Neural progenitor cell (in vitro differentiated cells): Measurements from ENCODE around the gene DISP3. TPM values are rescaled to one million over a fixed set of nuclear protein-coding genes. Genes with fewer than 3 reads are reported as not detected.
A peak's percentile ranks its signal among the peaks of the same experiment; 100 is the strongest.

Experiments used
- DNase-seq: peaks from one replicate; pipeline ENCODE4 v3.0.0-alpha.2; 2016; ENCODE audit warnings: low spot score
- H2AFZ ChIP-seq: fragments of 200-600 bp; sonication (generic); replicated peaks from 2 replicates; pipeline ENCODE4 v1.6.1; 2016; ENCODE audit warnings: antibody characterized with exemption
- H3F3A ChIP-seq: fragments of 200-600 bp; sonication (generic); 2 replicates; pipeline ENCODE4 v1.6.1; 2016; ENCODE audit warnings: antibody characterized with exemption, low read depth
- H3K27ac ChIP-seq: fragments of 200-600 bp; sonication (generic); 2 replicates; pipeline ENCODE4 v1.5.1; 2016; ENCODE audit warnings: mild to moderate bottlenecking
- H3K27me3 ChIP-seq: fragments of 200-600 bp; sonication (generic); 2 replicates; pipeline ENCODE4 v1.6.1; 2016; ENCODE audit warnings: mild to moderate bottlenecking, moderate library complexity
- H3K36me3 ChIP-seq: fragments of 200-600 bp; sonication (generic); 2 replicates; pipeline ENCODE4 v1.5.1; 2016
- H3K4me1 ChIP-seq: fragments of 200-600 bp; sonication (generic); 2 replicates; pipeline ENCODE4 v1.6.1; 2016; ENCODE audit warnings: mixed run types
- H3K4me2 ChIP-seq: fragments of 200-600 bp; sonication (generic); 2 replicates; pipeline ENCODE4 v1.6.1; 2016
- H3K4me3 ChIP-seq: fragments of 200-600 bp; sonication (generic); 2 replicates; pipeline ENCODE4 v1.5.1; 2016
- H3K79me2 ChIP-seq: fragments of 200-600 bp; sonication (generic); 2 replicates; pipeline ENCODE4 v1.6.1; 2016; ENCODE audit warnings: low read depth
- H3K9ac ChIP-seq: fragments of 200-600 bp; sonication (generic); 2 replicates; pipeline ENCODE4 v1.6.1; 2016
- H3K9me3 ChIP-seq: fragments of 200-600 bp; sonication (generic); 2 replicates; pipeline ENCODE4 v1.5.1; 2016; ENCODE audit warnings: low read depth
- H4K20me1 ChIP-seq: fragments of 200-600 bp; sonication (generic); 2 replicates; pipeline ENCODE4 v1.6.1; 2016; ENCODE audit warnings: low read depth
- H3K27ac Mint-ChIP-seq: 3 replicates; pipeline ENCODE4 v1.8.0; 2021; ENCODE audit warnings: mixed read lengths
- H3K27me3 Mint-ChIP-seq: 2 replicates; pipeline ENCODE4 v1.8.0; 2022; ENCODE audit warnings: low read depth, mild to moderate bottlenecking, inconsistent platforms, moderate library complexity, mixed read lengths; ENCODE audit not compliant: insufficient read depth
- H3K36me3 Mint-ChIP-seq: 3 replicates; pipeline ENCODE4 v1.8.0; 2021; ENCODE audit warnings: mixed read lengths
- H3K4me1 Mint-ChIP-seq: 3 replicates; pipeline ENCODE4 v1.8.0; 2021; ENCODE audit warnings: mixed read lengths
- H3K4me3 Mint-ChIP-seq: 3 replicates; pipeline ENCODE4 v1.8.0; 2021; ENCODE audit warnings: mild to moderate bottlenecking, moderate library complexity, mixed read lengths
- H3K9me3 Mint-ChIP-seq: 3 replicates; pipeline ENCODE4 v1.8.0; 2020; ENCODE audit warnings: mixed read lengths
- CTCF ChIP-seq: fragments of 200-600 bp; sonication (generic); IDR thresholded peaks from 2 replicates; pipeline ENCODE4 v1.5.1; 2017; ENCODE audit warnings: antibody characterized with exemption, mild to moderate bottlenecking
- EZH2 ChIP-seq: fragments of 200-600 bp; sonication (generic); IDR thresholded peaks from 2 replicates; pipeline ENCODE4 v1.6.1; 2017; ENCODE audit warnings: antibody characterized with exemption, mild to moderate bottlenecking, moderate library complexity
- EZH2phosphoT487 ChIP-seq: fragments of 200-600 bp; sonication (generic); IDR thresholded peaks from 2 replicates; pipeline ENCODE4 v1.6.1; 2017; ENCODE audit warnings: antibody characterized with exemption
- total RNA-seq: library from RNA; depleted of rRNA; stranded (reverse); fragments of >200 nt; gene quantifications from 2 replicates; pipeline ENCODE4 v1.2.3, GENCODE V29; 2015; ENCODE audit warnings: low replicate concordance

DISP3 gene
- total RNA-seq, 1 donor from 2014 or later: 2.0 TPM

- no peak for DNase-seq
- H3K4me2 ChIP-seq: no peak overlapping the region
- Mint-ChIP-seq H3K27me3 (peaks cover 4% of the 10 kb centered on the region), H3K27ac (peak overlapping the region; percentile 37), H3K36me3 (no peaks in the 10 kb centered on the region), H3K4me3 (no peak overlapping the region), H3K9me3 (no peaks in the 10 kb centered on the region), H3K4me1 (peaks cover 16% of the 10 kb centered on the region)
- no peaks in the 10 kb centered on the region for H3K27me3 ChIP-seq
- no peak overlapping the region for H3K27ac ChIP-seq
- peaks cover 8% of the 10 kb centered on the region for H3K4me1 ChIP-seq
- no peaks in the 10 kb centered on the region for H3F3A ChIP-seq
- H3K4me3 ChIP-seq: no peak overlapping the region
- no peaks in the 10 kb centered on the region for H3K36me3 ChIP-seq
- TF ChIP-seq CTCF: no peak
- TF ChIP-seq EZH2phosphoT487: no peak
- TF ChIP-seq EZH2: no peak
- H3K79me2 ChIP-seq: no peaks in the 10 kb centered on the region
- no peaks in the 10 kb centered on the region for H3K9me3 ChIP-seq
- H3K9ac ChIP-seq: no peak overlapping the region
- H4K20me1 ChIP-seq: no peaks in the 10 kb centered on the region
- H2AFZ ChIP-seq: no peak overlapping the region
Observed at GRCh38 chr1:11431941-11432507, 46.9 kb upstream of the DISP3 start.

- Histone ChIP-seq H3K27me3 (no peaks in the 10 kb centered on the region), H3K4me2 (no peak overlapping the region), H3K27ac (no peak overlapping the region), H3K9me3 (no peaks in the 10 kb centered on the region), H3K36me3 (no peaks in the 10 kb centered on the region), H3K4me3 (no peak overlapping the region), H2AFZ (peak overlapping the region; percentile 50), H3K79me2 (no peaks in the 10 kb centered on the region), H3K9ac (no peak overlapping the region), H3F3A (no peaks in the 10 kb centered on the region), H3K4me1 (peaks cover 8% of the 10 kb centered on the region), H4K20me1 (no peaks in the 10 kb centered on the region)
- H3K4me1 Mint-ChIP-seq: peaks cover 18% of the 10 kb centered on the region
- H3K36me3 Mint-ChIP-seq: no peaks in the 10 kb centered on the region
- TF ChIP-seq EZH2: no peak
- no peak for TF ChIP-seq EZH2phosphoT487
- no peak for TF ChIP-seq CTCF
- DNase-seq: no peak
- no peak overlapping the region for H3K4me3 Mint-ChIP-seq
- H3K9me3 Mint-ChIP-seq: no peaks in the 10 kb centered on the region
- peaks cover 4% of the 10 kb centered on the region for H3K27me3 Mint-ChIP-seq
- peak overlapping the region; percentile 36 for H3K27ac Mint-ChIP-seq
Observed at GRCh38 chr1:11432526-11432925, 46.4 kb upstream of the DISP3 start.

GRCh38 chr1:11434501-11434900 is 44.5 kb upstream of the DISP3 start:
- H3K36me3 ChIP-seq: no peaks in the 10 kb centered on the region
- no peaks in the 10 kb centered on the region for H3F3A ChIP-seq
- H3K4me1 ChIP-seq: peaks cover 8% of the 10 kb centered on the region
- H3K27ac ChIP-seq: no peak overlapping the region
- no peaks in the 10 kb centered on the region for H3K27me3 ChIP-seq
- no peaks in the 10 kb centered on the region for H3K79me2 ChIP-seq
- TF ChIP-seq CTCF (no peak), EZH2 (no peak), EZH2phosphoT487 (no peak)
- no peak overlapping the region for H3K4me3 ChIP-seq
- H2AFZ ChIP-seq: no peak overlapping the region
- DNase-seq: no peak
- Mint-ChIP-seq H3K36me3 (no peaks in the 10 kb centered on the region), H3K4me3 (no peak overlapping the region), H3K9me3 (no peaks in the 10 kb centered on the region), H3K4me1 (peaks cover 33% of the 10 kb centered on the region), H3K27ac (peak overlapping the region; percentile 48), H3K27me3 (peaks cover 4% of the 10 kb centered on the region)
- no peak overlapping the region for H3K4me2 ChIP-seq
- no peak overlapping the region for H3K9ac ChIP-seq
- no peaks in the 10 kb centered on the region for H3K9me3 ChIP-seq
- H4K20me1 ChIP-seq: no peaks in the 10 kb centered on the region
